ENCODE data around the gene SCAMP1.

The SCAMP1 gene

DNA sequence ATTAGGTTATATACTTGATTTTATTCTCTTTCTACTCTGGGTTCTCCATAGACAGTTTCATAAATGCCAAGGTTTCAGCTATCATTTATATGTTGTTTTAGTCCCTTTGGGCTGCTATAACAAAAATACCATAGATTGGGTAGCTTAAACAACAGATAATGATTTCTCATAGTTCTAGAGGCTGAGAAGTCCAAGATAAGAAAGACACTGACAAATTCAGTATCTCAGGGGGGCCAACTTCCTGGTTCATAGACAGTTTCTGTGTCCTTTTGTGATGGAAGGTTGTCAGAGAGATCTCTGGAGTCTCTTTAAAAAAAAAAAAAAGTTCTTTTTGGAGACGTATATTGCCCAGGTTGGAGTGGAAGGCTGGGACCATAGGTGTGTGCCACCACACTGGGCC, 113.3 kb downstream of the SCAMP1 start:
- H3K4me3 ChIP-seq (ENCODE audit: low read length) = no peak overlapping the region

DNA sequence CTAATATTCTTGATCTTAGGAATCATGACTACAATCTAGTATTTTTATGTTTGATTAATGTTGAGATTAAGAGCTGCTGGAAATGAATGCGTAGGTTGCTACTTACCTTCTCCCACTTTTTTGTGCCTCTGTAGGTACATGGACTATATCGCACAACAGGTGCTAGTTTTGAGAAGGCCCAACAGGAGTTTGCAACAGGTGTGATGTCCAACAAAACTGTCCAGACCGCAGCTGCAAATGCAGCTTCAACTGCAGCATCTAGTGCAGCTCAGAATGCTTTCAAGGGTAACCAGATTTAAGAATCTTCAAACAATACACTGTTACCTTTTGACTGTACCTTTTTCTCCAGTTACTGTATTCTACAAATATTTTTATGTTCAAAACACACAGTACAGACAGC, 115.0 kb downstream of the SCAMP1 start:
- no peak for DNase-seq (ENCODE audit: low read depth)
- TF ChIP-seq CTCF (conservative IDR thresholded peaks at IDR 0.05; ENCODE audit: low read depth, low read length) = no peak
- H3K4me3 ChIP-seq (ENCODE audit: low read length) = no peak overlapping the region

More for the DNA sequence above, 113.3 kb downstream of the SCAMP1 start:
- TF ChIP-seq CTCF (conservative IDR thresholded peaks at IDR 0.05; ENCODE audit: low read depth, low read length) = no peak
- DNase-seq (ENCODE audit: low read depth) = no peak

- no peak for DNase-seq (ENCODE audit: low read depth)
- TF ChIP-seq CTCF (conservative IDR thresholded peaks at IDR 0.05; ENCODE audit: low read depth, low read length) = no peak
- no peak overlapping the region for H3K4me3 ChIP-seq (ENCODE audit: low read length)
Observed at GRCh38 chr5:78476795-78477194, 116.4 kb downstream of the SCAMP1 start.

- H3K4me3 ChIP-seq (ENCODE audit: low read length) = no peak overlapping the region
- TF ChIP-seq CTCF (conservative IDR thresholded peaks at IDR 0.05; ENCODE audit: low read depth, low read length) = no peak
- no peak for DNase-seq (ENCODE audit: low read depth)
Observed at GRCh38 chr5:78482948-78483347, 122.5 kb downstream of the SCAMP1 start.

DNA sequence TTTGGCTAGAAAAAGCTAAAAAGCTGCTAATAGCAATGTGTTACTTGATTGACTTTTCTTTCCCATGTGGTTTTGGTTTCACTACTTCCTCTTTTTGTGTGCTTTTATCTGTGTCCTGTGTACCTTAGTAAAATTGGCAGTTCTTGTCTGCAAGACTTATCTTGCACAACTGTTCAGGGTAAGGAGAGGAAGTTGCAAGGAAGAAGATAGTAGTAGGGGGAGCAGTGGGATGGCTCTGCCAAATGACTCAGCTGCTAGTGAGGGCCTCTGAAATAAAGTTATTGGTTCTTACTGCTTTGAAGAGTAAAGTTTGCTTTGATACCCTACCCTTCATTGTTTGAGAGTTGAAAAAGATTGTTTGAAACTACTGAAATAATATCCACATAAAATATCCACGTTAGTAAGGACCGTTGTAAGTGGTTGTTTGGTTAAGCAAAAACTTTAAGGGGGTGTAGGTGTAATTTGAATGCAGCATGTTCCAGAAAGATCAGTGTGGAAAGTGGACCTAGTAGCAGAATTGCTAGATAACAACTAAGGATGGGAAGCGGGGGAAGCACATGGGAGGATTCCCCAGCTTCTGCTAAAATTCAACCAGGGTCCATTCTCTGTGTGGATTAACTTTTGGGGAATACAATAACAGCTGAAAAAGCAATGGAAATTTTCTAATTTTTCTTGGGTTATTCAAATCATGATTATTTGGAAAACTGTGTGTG, 123.5 kb downstream of the SCAMP1 start:
- H3K4me3 ChIP-seq (ENCODE audit: low read length) = no peak overlapping the region
- DNase-seq (ENCODE audit: low read depth) = no peak
- no peak for TF ChIP-seq CTCF (conservative IDR thresholded peaks at IDR 0.05; ENCODE audit: low read depth, low read length)

GRCh38 chr5:78486218-78486617, 125.8 kb downstream of the SCAMP1 start:
- H3K4me3 ChIP-seq (ENCODE audit: low read length) = no peak overlapping the region
- TF ChIP-seq CTCF (conservative IDR thresholded peaks at IDR 0.05; ENCODE audit: low read depth, low read length) = no peak
- no peak for DNase-seq (ENCODE audit: low read depth)

GRCh38 chr5:78487846-78488245, 127.4 kb downstream of the SCAMP1 start:
- DNase-seq (ENCODE audit: low read depth) = no peak
- no peak for TF ChIP-seq CTCF (conservative IDR thresholded peaks at IDR 0.05; ENCODE audit: low read depth, low read length)
- H3K4me3 ChIP-seq (ENCODE audit: low read length) = no peak overlapping the region

Data from retinal pigment epithelial cell (primary cell).